GM23338 (cell line): ENCODE data around the gene ARRB1. TPM values are rescaled to one million over a fixed set of nuclear protein-coding genes. Genes with fewer than 3 reads are reported as not detected.

Experiments
- ATAC-seq: fragments of 200-7000 bp; cut with Tn5 transposase; 3 replicates; pipeline ENCODE4 v1.9.1; 2020
- DNase-seq: peaks from one replicate; pipeline ENCODE4 v3.0.0-alpha.2; 2015; ENCODE audit warnings: low spot score
- H2AFZ ChIP-seq: fragments of 200-600 bp; sonication (generic); 2 replicates; pipeline ENCODE4 v1.8.0; 2016; ENCODE audit warnings: antibody characterized with exemption, mild to moderate bottlenecking, moderate library complexity
- H3F3A ChIP-seq: fragments of 200-600 bp; sonication (generic); replicated peaks from 2 replicates; pipeline ENCODE4 v1.8.0; 2017; ENCODE audit warnings: antibody characterized with exemption, mixed run types, low read depth
- H3K27ac ChIP-seq: fragments of 200-600 bp; sonication (generic); 2 replicates; pipeline ENCODE4 v1.6.1; 2016; ENCODE audit warnings: low read depth
- H3K27me3 ChIP-seq: fragments of 200-600 bp; sonication (generic); 2 replicates; pipeline ENCODE4 v1.8.0; 2016; ENCODE audit warnings: mild to moderate bottlenecking, mixed run types, moderate library complexity; ENCODE audit not compliant: insufficient read depth
- H3K36me3 ChIP-seq: fragments of 200-600 bp; sonication (generic); 2 replicates; pipeline ENCODE4 v1.8.0; 2016; ENCODE audit warnings: mild to moderate bottlenecking; ENCODE audit not compliant: insufficient read depth
- H3K4me1 ChIP-seq: fragments of 200-600 bp; sonication (generic); 2 replicates; pipeline ENCODE4 v1.8.0; 2016; ENCODE audit warnings: mild to moderate bottlenecking, moderate library complexity; ENCODE audit not compliant: insufficient read depth
- H3K4me2 ChIP-seq: fragments of 200-600 bp; sonication (generic); 2 replicates; pipeline ENCODE4 v1.7.1; 2017; ENCODE audit warnings: mixed run types
- H3K4me3 ChIP-seq: fragments of 200-600 bp; sonication (generic); 2 replicates; pipeline ENCODE4 v1.6.1; 2016; ENCODE audit warnings: mixed run types
- H3K79me2 ChIP-seq: fragments of 200-600 bp; sonication (generic); replicated peaks from 2 replicates; pipeline ENCODE4 v1.8.0; 2017; ENCODE audit warnings: mild to moderate bottlenecking; ENCODE audit not compliant: insufficient read depth
- H3K9me2 ChIP-seq: fragments of 200-600 bp; sonication (generic); 2 replicates; pipeline ENCODE4 v1.8.0; 2017; ENCODE audit not compliant: insufficient read depth
- H4K20me1 ChIP-seq: fragments of 200-600 bp; sonication (generic); replicated peaks from 2 replicates; pipeline ENCODE4 v1.8.0; 2017; ENCODE audit warnings: mild to moderate bottlenecking; ENCODE audit not compliant: insufficient read depth
- H3K27ac Mint-ChIP-seq: 2 replicates; pipeline ENCODE4 v1.8.0; 2020; ENCODE audit warnings: inconsistent platforms, mild to moderate bottlenecking, moderate library complexity, mixed read lengths
- H3K27me3 Mint-ChIP-seq: 3 replicates; pipeline ENCODE4 v1.8.0; 2022; ENCODE audit warnings: low read depth, mild to moderate bottlenecking, moderate library complexity, mixed read lengths, inconsistent platforms; ENCODE audit not compliant: insufficient read depth, poor library complexity
- H3K36me3 Mint-ChIP-seq: 3 replicates; pipeline ENCODE4 v1.8.0; 2021; ENCODE audit warnings: low read depth, mild to moderate bottlenecking, inconsistent platforms, moderate library complexity, mixed read lengths
- H3K4me1 Mint-ChIP-seq: 3 replicates; pipeline ENCODE4 v1.8.0; 2020; ENCODE audit warnings: mild to moderate bottlenecking, inconsistent platforms, mixed read lengths
- H3K4me3 Mint-ChIP-seq: 3 replicates; pipeline ENCODE4 v1.8.0; 2021; ENCODE audit warnings: moderate library complexity, mild to moderate bottlenecking, inconsistent platforms, mixed read lengths
- H3K9me3 Mint-ChIP-seq: 3 replicates; pipeline ENCODE4 v1.8.0; 2020; ENCODE audit warnings: moderate library complexity, mild to moderate bottlenecking, inconsistent platforms, mixed read lengths
- CREB1 ChIP-seq: fragments of 250-450 bp; sonication (Bioruptor Pico); IDR thresholded peaks from 2 replicates; pipeline ENCODE4 v1.5.0; 2020; ENCODE audit warnings: low read depth, mild to moderate bottlenecking, moderate library complexity
- CTCF ChIP-seq, 2 experiments: fragments of 200-600 bp in 1 of 2; sonication (generic) in 1 of 2; conservative IDR thresholded peaks; 2 replicates each; pipeline versions ENCODE4 v1.5.1 to v1.6.1; 2016 to 2017; ENCODE audit warnings: antibody characterized with exemption in 2 of 2, low read depth in 2 of 2, mild to moderate bottlenecking in 2 of 2, moderate library complexity in 1 of 2
- ETS1 ChIP-seq: IDR thresholded peaks from 2 replicates; pipeline ENCODE4 v1.6.1; 2016; ENCODE audit warnings: antibody characterized with exemption
- EZH2 ChIP-seq: fragments of 200-600 bp; sonication (generic); IDR thresholded peaks from one replicate; pipeline ENCODE4 v1.8.0; 2017; ENCODE audit warnings: antibody characterized with exemption, mild to moderate bottlenecking, low read depth; ENCODE audit not compliant: unreplicated experiment
- JUNB ChIP-seq: IDR thresholded peaks from one replicate; pipeline ENCODE4 v1.6.1; 2016; ENCODE audit warnings: antibody characterized with exemption; ENCODE audit not compliant: unreplicated experiment
- NANOG ChIP-seq: IDR thresholded peaks from 2 replicates; pipeline ENCODE4 v1.6.1; 2016; ENCODE audit warnings: antibody characterized with exemption, borderline replicate concordance
- REST ChIP-seq: IDR thresholded peaks from one replicate; pipeline ENCODE4 v1.6.1; 2018; ENCODE audit warnings: antibody characterized with exemption; ENCODE audit not compliant: unreplicated experiment
- STAT1 ChIP-seq: IDR thresholded peaks from one replicate; pipeline ENCODE4 v1.6.1; 2016; ENCODE audit warnings: antibody characterized with exemption; ENCODE audit not compliant: unreplicated experiment
- ZNF114 ChIP-seq: fragments of 250-450 bp; sonication (Bioruptor Pico); IDR thresholded peaks from 2 replicates; pipeline ENCODE4 v1.5.0; 2020; ENCODE audit warnings: mild to moderate bottlenecking, moderate library complexity
- ZNF331 ChIP-seq: fragments of 250-450 bp; sonication (Bioruptor Pico); IDR thresholded peaks from 2 replicates; pipeline ENCODE4 v1.5.0; 2020; ENCODE audit warnings: low read depth, mild to moderate bottlenecking, moderate library complexity
- polyA plus RNA-seq: library from polyadenylated mRNA; unstranded; fragments of >200 nt; fragmentation: Nextera tagmentation; extraction: Ambion mirVana; gene quantifications from 2 replicates; pipeline ENCODE4 v1.2.1, GENCODE V29; 2016
- total RNA-seq: library from RNA; depleted of rRNA; stranded (reverse); fragments of >200 nt; shearing (Covaris generic); gene quantifications from 2 replicates; pipeline ENCODE4 v1.2.3, GENCODE V29; 2014

ARRB1 gene
- total and polyA plus RNA-seq, 2 experiments from 2014 or later, result 6.3 to 11.1 TPM

GRCh38 chr11:75346912-75347647, 4.4 kb downstream of the ARRB1 start:
- TF ChIP-seq CTCF (conservative IDR thresholded peaks at IDR 0.05; ENCODE audit: low read depth in 2 of 2), result no peak
- TF ChIP-seq ZNF331 (CRISPR knock-in tag), result no peak
- no peak for TF ChIP-seq ETS1
- TF ChIP-seq REST, result no peak
- Mint-ChIP-seq H3K9me3 (no peaks in the 10 kb centered on the region; the same call in 2 of the 3 replicates), H3K27ac (peak overlapping the region; percentile 33; the same call in 1 of the 2 replicates), H3K27me3 (peaks cover 25% of the 10 kb centered on the region), H3K36me3 (peaks cover 42% of the 10 kb centered on the region), H3K4me3 (peak overlapping the region; percentile 0; the same call in 1 of the 3 replicates), H3K4me1 (peaks cover 82% of the 10 kb centered on the region)
- peaks cover 46% of the 10 kb centered on the region for H3K4me1 ChIP-seq
- no peak for ATAC-seq
- H2AFZ ChIP-seq, result no peak overlapping the region
- no peaks in the 10 kb centered on the region for H4K20me1 ChIP-seq
- H3K9me2 ChIP-seq, result no peaks in the 10 kb centered on the region
- H3K4me3 ChIP-seq, result no peak overlapping the region
- H3K36me3 ChIP-seq, result no peaks in the 10 kb centered on the region
- no peak for DNase-seq
- H3K79me2 ChIP-seq, result no peaks in the 10 kb centered on the region
- no peaks in the 10 kb centered on the region for H3F3A ChIP-seq
- no peak overlapping the region for H3K27ac ChIP-seq
- no peak overlapping the region for H3K4me2 ChIP-seq
- peaks cover 14% of the 10 kb centered on the region for H3K27me3 ChIP-seq

GRCh38 chr11:75346296-75346695, 5.2 kb downstream of the ARRB1 start:
- peak overlapping the region; percentile 86 for H3K27ac Mint-ChIP-seq
- Histone ChIP-seq H4K20me1 (no peaks in the 10 kb centered on the region), H3K4me3 (no peak overlapping the region), H3K27ac (no peak overlapping the region), H3F3A (no peaks in the 10 kb centered on the region), H3K79me2 (no peaks in the 10 kb centered on the region), H3K4me2 (no peak overlapping the region), H3K36me3 (no peaks in the 10 kb centered on the region), H3K9me2 (no peaks in the 10 kb centered on the region), H3K4me1 (peaks cover 54% of the 10 kb centered on the region), H2AFZ (no peak overlapping the region), H3K27me3 (peaks cover 13% of the 10 kb centered on the region)
- H3K36me3 Mint-ChIP-seq, result peaks cover 43% of the 10 kb centered on the region
- DNase-seq (no peak), ATAC-seq (no peak)
- H3K9me3 Mint-ChIP-seq, result no peaks in the 10 kb centered on the region; the same call in 2 of the 3 replicates
- peak overlapping the region; percentile 0; the same call in 1 of the 3 replicates for H3K4me3 Mint-ChIP-seq
- peaks cover 89% of the 10 kb centered on the region for H3K4me1 Mint-ChIP-seq
- H3K27me3 Mint-ChIP-seq, result peaks cover 22% of the 10 kb centered on the region
- no peak for TF ChIP-seq ZNF331 (CRISPR knock-in tag)
- no peak for TF ChIP-seq STAT1
- no peak for TF ChIP-seq JUNB
- no peak for TF ChIP-seq EZH2
- TF ChIP-seq CTCF (conservative IDR thresholded peaks at IDR 0.05; ENCODE audit: low read depth in 2 of 2), result no peak
- TF ChIP-seq CREB1, result no peak
- no peak for TF ChIP-seq NANOG
- TF ChIP-seq REST, result no peak
- TF ChIP-seq ZNF114 (CRISPR knock-in tag), result no peak
